ENCODE results near the gene RAET1E.

DNA sequence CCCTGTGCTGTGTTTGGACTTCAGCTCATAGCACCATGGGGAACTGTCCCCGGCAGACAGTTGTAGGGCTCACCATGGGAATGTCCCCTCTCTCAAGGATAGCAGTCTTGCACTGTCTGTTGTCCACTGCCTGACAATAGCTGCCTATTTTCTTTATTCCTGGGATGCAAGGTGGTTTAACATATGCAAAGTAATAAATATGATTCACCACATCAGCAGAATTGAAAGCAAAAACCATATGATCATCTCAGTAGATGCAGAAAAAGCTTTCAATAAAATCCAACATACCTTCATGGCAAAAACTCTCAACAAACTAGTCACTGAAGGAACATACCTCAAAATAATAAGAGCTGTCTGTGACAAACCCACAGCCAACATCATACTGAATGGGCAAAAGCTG lies 20.3 kb downstream of the RAET1E start:
- no peak for TF ChIP-seq POLR2AphosphoS5 (IDR thresholded peaks at IDR 0.05; ENCODE audit: insufficient read depth in 1 of 2, low read depth in 1 of 2)
- TF ChIP-seq, protein P1, sequence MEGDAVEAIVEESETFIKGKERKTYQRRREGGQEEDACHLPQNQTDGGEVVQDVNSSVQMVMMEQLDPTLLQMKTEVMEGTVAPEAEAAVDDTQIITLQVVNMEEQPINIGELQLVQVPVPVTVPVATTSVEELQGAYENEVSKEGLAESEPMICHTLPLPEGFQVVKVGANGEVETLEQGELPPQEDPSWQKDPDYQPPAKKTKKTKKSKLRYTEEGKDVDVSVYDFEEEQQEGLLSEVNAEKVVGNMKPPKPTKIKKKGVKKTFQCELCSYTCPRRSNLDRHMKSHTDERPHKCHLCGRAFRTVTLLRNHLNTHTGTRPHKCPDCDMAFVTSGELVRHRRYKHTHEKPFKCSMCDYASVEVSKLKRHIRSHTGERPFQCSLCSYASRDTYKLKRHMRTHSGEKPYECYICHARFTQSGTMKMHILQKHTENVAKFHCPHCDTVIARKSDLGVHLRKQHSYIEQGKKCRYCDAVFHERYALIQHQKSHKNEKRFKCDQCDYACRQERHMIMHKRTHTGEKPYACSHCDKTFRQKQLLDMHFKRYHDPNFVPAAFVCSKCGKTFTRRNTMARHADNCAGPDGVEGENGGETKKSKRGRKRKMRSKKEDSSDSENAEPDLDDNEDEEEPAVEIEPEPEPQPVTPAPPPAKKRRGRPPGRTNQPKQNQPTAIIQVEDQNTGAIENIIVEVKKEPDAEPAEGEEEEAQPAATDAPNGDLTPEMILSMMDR (IDR thresholded peaks at IDR 0.05), result no peak
- TF ChIP-seq POLR2A (IDR thresholded peaks at IDR 0.05), result no peak
